Endothelial cell of umbilical vein (primary cell): ENCODE results near the gene DENND1A. TPM values are rescaled to one million over a fixed set of nuclear protein-coding genes. Genes with fewer than 3 reads are reported as not detected.

Experiments
- BruUV-seq: library from RNA; stranded (reverse); fragments of 400-500 nt; replicated peaks from 2 replicates; lab custom pipeline; 2021; lab: Mats Ljungman, UMichigan
- CTCF ChIA-PET: fragments of 300-600, 350-600 bp; sonication (Branson Sonifier 250); formaldehyde crosslinking; loops from one replicate; lab custom pipeline; 2021; ENCODE audit warnings: antibody characterized with exemption, inconsistent platforms; lab: Charles Lee
- POLR2A ChIA-PET: fragments of 300-600, 350-600 bp; sonication (Branson Sonifier 250); formaldehyde crosslinking; loops from one replicate; lab custom pipeline; 2021; ENCODE audit warnings: antibody characterized with exemption, inconsistent platforms; lab: Charles Lee
- DNase-seq: peaks from one replicate; pipeline ENCODE4 v3.0.0-alpha.2; 2011; ENCODE audit warnings: low read depth, low spot score
- FAIRE-seq: peaks from 2 replicates; lab custom pipeline; 2011; peaks lifted over from hg19 to GRCh38; lab: Jason Lieb, UNC
- H2AFZ ChIP-seq: 2 replicates; pipeline ENCODE4 v1.6.0; 2012; ENCODE audit warnings: low read depth, low read length, control low read depth, inconsistent platforms
- H3K27ac ChIP-seq: 2 replicates; pipeline ENCODE4 v1.5.1; 2011; ENCODE audit warnings: low read depth, mild to moderate bottlenecking, control low read depth, low read length, moderate library complexity; ENCODE audit not compliant: insufficient read depth
- H3K27me3 ChIP-seq, 2 experiments: 2 replicates each; pipeline versions ENCODE4 v1.6.0 to v1.6.1; 2011; ENCODE audit warnings: low read length in 2 of 2, mixed read lengths in 1 of 2; ENCODE audit not compliant: control insufficient read depth in 2 of 2, insufficient read depth in 2 of 2
- H3K36me3 ChIP-seq, 2 experiments: 2 replicates in 1 of 2; 3 replicates in 1 of 2; pipeline ENCODE4 v1.5.1; 2011; ENCODE audit warnings: low read length in 2 of 2, mild to moderate bottlenecking in 1 of 2, moderate library complexity in 1 of 2; ENCODE audit not compliant: control insufficient read depth in 2 of 2, insufficient read depth in 2 of 2; ENCODE audit errors: extremely low read depth in 1 of 2
- H3K4me1 ChIP-seq: 3 replicates; pipeline ENCODE4 v1.5.1; 2011; ENCODE audit warnings: mild to moderate bottlenecking, low read length; ENCODE audit not compliant: control insufficient read depth, insufficient read depth; ENCODE audit errors: extremely low read depth
- H3K4me2 ChIP-seq: 2 replicates; pipeline ENCODE4 v1.6.1; 2011; ENCODE audit warnings: low read length, control low read depth, mixed read lengths; ENCODE audit not compliant: insufficient read depth
- H3K4me3 ChIP-seq, 3 experiments: fragments of 200-600 bp in 1 of 3; sonication (generic), shearing (Covaris generic) in 1 of 3; replicated peaks in 1 of 3; 2 replicates each; pipeline ENCODE4 v1.5.1; 2011 to 2016; ENCODE audit warnings: control low read depth in 3 of 3, low read length in 3 of 3, mild to moderate bottlenecking in 2 of 3, inconsistent platforms in 1 of 3, low read depth in 1 of 3, moderate library complexity in 1 of 3; ENCODE audit not compliant: insufficient read depth in 1 of 3
- H3K79me2 ChIP-seq: 2 replicates; pipeline ENCODE4 v1.6.0; 2012; ENCODE audit warnings: low read length, inconsistent platforms; ENCODE audit not compliant: control insufficient read depth, insufficient read depth
- H3K9ac ChIP-seq: replicated peaks from 2 replicates; pipeline ENCODE3; 2011; ENCODE audit warnings: low read length, control low read depth; ENCODE audit not compliant: insufficient read depth; ENCODE audit errors: extremely low read depth
- H3K9me1 ChIP-seq: replicated peaks from 3 replicates; pipeline ENCODE4 v1.6.0; 2011; ENCODE audit warnings: mild to moderate bottlenecking, low read length; ENCODE audit not compliant: control insufficient read depth, insufficient read depth; ENCODE audit errors: extremely low read depth
- H3K9me3 ChIP-seq: replicated peaks from 2 replicates; pipeline ENCODE4 v1.5.1; 2012; ENCODE audit warnings: low read length, inconsistent platforms; ENCODE audit not compliant: control insufficient read depth, insufficient read depth
- H4K20me1 ChIP-seq: replicated peaks from 2 replicates; pipeline ENCODE3; 2011; ENCODE audit warnings: mild to moderate bottlenecking, low read length; ENCODE audit not compliant: control insufficient read depth, insufficient read depth; ENCODE audit errors: extremely low read depth
- CTCF ChIP-seq, 2 donors: IDR thresholded peaks; 1 replicate in 1 of 2; 2 replicates in 1 of 2; pipeline ENCODE4 v1.5.1; 2011; ENCODE audit warnings: low read length in 2 of 2, mild to moderate bottlenecking in 2 of 2, moderate library complexity in 2 of 2, control low read depth in 1 of 2, inconsistent platforms in 1 of 2, low read depth in 1 of 2; ENCODE audit not compliant: insufficient read depth in 1 of 2; ENCODE audit errors: extremely low read depth in 1 of 2
- EZH2 ChIP-seq: IDR thresholded peaks from 2 replicates; pipeline ENCODE4 v1.6.1; 2012; ENCODE audit warnings: borderline replicate concordance, low read depth, mild to moderate bottlenecking, moderate library complexity, low read length, inconsistent platforms; ENCODE audit not compliant: severe bottlenecking
- FOS ChIP-seq: IDR thresholded peaks from 2 replicates; pipeline ENCODE4 v1.6.1; 2011; ENCODE audit warnings: mild to moderate bottlenecking, low read length, moderate library complexity, borderline replicate concordance; ENCODE audit not compliant: insufficient read depth
- GATA2 ChIP-seq: IDR thresholded peaks from 2 replicates; pipeline ENCODE4 v1.7.0; 2011; ENCODE audit warnings: low read depth, mild to moderate bottlenecking, moderate library complexity, mixed read lengths, low read length; ENCODE audit not compliant: insufficient read length, insufficient read depth
- JUN ChIP-seq: IDR thresholded peaks from 2 replicates; pipeline ENCODE4 v1.6.1; 2011; ENCODE audit warnings: borderline replicate concordance, low read depth; ENCODE audit not compliant: insufficient read length, insufficient read depth
- MAX ChIP-seq: IDR thresholded peaks from 2 replicates; pipeline ENCODE4 v1.6.1; 2011; ENCODE audit not compliant: insufficient read depth, insufficient read length
- MYC ChIP-seq: IDR thresholded peaks from one replicate; pipeline ENCODE4 v1.6.1; 2011; ENCODE audit warnings: mild to moderate bottlenecking, low read depth, low read length
- POLR2A ChIP-seq: IDR thresholded peaks from 2 replicates; pipeline ENCODE4 v1.6.1; 2012; ENCODE audit warnings: low read depth, mild to moderate bottlenecking, control low read depth, low read length
- POLR2AphosphoS5 ChIP-seq: IDR thresholded peaks from 2 replicates; pipeline ENCODE4 v1.6.1; 2012; ENCODE audit warnings: low read depth, mild to moderate bottlenecking, control low read depth, low read length, moderate library complexity; ENCODE audit not compliant: insufficient read depth
- dilution Hi-C: fragments of 300-500 bp; cut with MboI; formaldehyde crosslinking; loops from one replicate; pipeline ENCODE4 v1.15.0; 2019; ENCODE audit warnings: low sequenced_read_pairs; ENCODE audit not compliant: extremely low pct_ligation_motif_present
- intact Hi-C: fragments of 100-400 bp; cut with micrococcal nuclease; formaldehyde crosslinking; loops from one replicate; pipeline ENCODE4 v1.10.0; 2022
- polyA plus RNA-seq, 4 experiments: library from polyadenylated mRNA; depleted of rRNA in 3 of 4; stranded (reverse) in 3 of 4; unstranded in 1 of 4; fragments of >200 nt; gene quantifications; 2 replicates each; pipeline versions ENCODE4 v1.2.1 to v1.2.3, GENCODE V29; 2011 to 2012; ENCODE audit warnings: missing spikeins in 1 of 4
- total RNA-seq: library from RNA; stranded (reverse); gene quantifications from 2 replicates; pipeline ENCODE4 v1.2.3, GENCODE V29; 2021

Gene DENND1A
- total and polyA plus RNA-seq, 2 donors (not counting 3 experiments of a cell fraction or from before 2014, with no cell fraction given) = 18.5 to 24.5 TPM

GRCh38 chr9:123360161-123361085 lies 569.5 kb downstream of the DENND1A start:
- BruUV-seq = no TSS peak
- Histone ChIP-seq H3K9me1 (no peaks in the 10 kb centered on the region), H3K4me2 (no peak overlapping the region), H3K9me3 (no peaks in the 10 kb centered on the region), H3K79me2 (no peaks in the 10 kb centered on the region), H2AFZ (no peak overlapping the region), H3K9ac (no peak overlapping the region), H3K27me3 (no peaks in the 10 kb centered on the region), H3K27ac (no peak overlapping the region), H3K4me3 (no peak overlapping the region), H3K4me1 (no peaks in the 10 kb centered on the region), H4K20me1 (no peaks in the 10 kb centered on the region), H3K36me3 (no peaks in the 10 kb centered on the region)
- intact Hi-C loops = no loop called here
- POLR2A ChIA-PET = no interaction called here
- dilution Hi-C loops = no loop called here
- CTCF ChIA-PET = no interaction called here
- FAIRE-seq (no peak), DNase-seq (no peak)
- TF ChIP-seq EZH2 (no peak), MAX (no peak), CTCF (IDR thresholded peaks at IDR 0.05; ENCODE audit: extremely low read depth in 1 of 2, insufficient read depth in 1 of 2, low read depth in 1 of 2, low read length in 2 of 2) (no peak), POLR2A (no peak), JUN (no peak), POLR2AphosphoS5 (no peak), MYC (no peak), FOS (no peak), GATA2 (no peak)
